ENCODE results near the gene SAMD3.
"Not testable (repeated sequence)": the region's sequence is repeated elsewhere in the genome, so short reads cannot be mapped to it uniquely, and the experiment has no call there.

DNA sequence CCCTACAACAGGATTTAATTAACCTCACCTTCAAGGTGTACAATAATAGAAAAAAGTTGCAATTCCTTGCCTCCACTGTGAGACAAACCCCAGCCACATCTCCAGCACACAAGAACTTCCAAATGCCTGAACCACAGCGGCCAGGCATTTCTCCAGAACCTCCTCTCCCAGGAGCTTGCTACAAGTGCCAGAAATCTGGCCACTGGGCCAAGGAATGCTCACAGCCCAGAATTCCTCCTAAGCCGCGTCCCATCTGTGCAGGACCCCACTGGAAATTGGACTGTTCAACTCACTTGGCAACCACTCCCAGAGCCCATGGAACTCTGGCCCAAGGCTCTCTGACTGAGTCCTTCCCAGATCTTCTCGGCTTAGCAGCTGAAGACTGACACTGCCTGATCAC lies 28.3 kb downstream of the SAMD3 start:
- not testable (repeated sequence) for TF ChIP-seq CTCF (conservative IDR thresholded peaks at IDR 0.05; ENCODE audit: low read depth, low read length); MAFK (IDR thresholded peaks at IDR 0.05; ENCODE audit: low read depth, low read length); SMC3 (IDR thresholded peaks at IDR 0.05; ENCODE audit: low read depth, low read length); CEBPB (IDR thresholded peaks at IDR 0.05; ENCODE audit: low read depth, low read length); MAZ (IDR thresholded peaks at IDR 0.05; ENCODE audit: borderline replicate concordance, low read depth, low read length); POLR2A (IDR thresholded peaks at IDR 0.05; ENCODE audit: low read depth, low read length)
